ENCODE data around the gene FYN.

DNA sequence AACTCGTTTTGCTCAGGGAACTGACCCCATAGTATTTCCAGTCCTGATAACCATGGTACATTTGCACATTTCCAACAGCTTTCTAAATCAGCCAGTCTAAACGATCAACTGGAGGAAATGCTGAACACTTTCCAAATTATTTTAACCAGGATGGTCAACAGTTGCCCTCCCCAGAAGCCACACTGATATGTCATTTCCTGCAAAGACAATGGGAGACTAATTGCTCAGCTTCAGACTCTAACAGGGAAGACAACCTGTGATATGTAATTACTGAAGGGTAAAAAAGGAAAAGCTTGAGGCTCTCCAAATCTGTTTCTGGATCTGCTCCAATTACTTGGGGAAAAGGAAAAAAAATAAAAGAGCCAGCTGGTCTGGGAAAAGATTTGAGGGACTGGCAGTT is 88.8 kb downstream of the FYN start:
- TF ChIP-seq, protein P1, sequence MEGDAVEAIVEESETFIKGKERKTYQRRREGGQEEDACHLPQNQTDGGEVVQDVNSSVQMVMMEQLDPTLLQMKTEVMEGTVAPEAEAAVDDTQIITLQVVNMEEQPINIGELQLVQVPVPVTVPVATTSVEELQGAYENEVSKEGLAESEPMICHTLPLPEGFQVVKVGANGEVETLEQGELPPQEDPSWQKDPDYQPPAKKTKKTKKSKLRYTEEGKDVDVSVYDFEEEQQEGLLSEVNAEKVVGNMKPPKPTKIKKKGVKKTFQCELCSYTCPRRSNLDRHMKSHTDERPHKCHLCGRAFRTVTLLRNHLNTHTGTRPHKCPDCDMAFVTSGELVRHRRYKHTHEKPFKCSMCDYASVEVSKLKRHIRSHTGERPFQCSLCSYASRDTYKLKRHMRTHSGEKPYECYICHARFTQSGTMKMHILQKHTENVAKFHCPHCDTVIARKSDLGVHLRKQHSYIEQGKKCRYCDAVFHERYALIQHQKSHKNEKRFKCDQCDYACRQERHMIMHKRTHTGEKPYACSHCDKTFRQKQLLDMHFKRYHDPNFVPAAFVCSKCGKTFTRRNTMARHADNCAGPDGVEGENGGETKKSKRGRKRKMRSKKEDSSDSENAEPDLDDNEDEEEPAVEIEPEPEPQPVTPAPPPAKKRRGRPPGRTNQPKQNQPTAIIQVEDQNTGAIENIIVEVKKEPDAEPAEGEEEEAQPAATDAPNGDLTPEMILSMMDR (IDR thresholded peaks at IDR 0.05 in 2 of 3, conservative IDR thresholded peaks at IDR 0.05 in 1 of 3; ENCODE audit: borderline replicate concordance in 1 of 3, insufficient read depth in 1 of 3, low read depth in 2 of 3, low read length in 2 of 3) = no peak
- no peak for TF ChIP-seq CEBPB (IDR thresholded peaks at IDR 0.05; ENCODE audit: low read depth)
- TF ChIP-seq EZH2 (IDR thresholded peaks at IDR 0.05) = no peak
- TF ChIP-seq, protein P2, sequence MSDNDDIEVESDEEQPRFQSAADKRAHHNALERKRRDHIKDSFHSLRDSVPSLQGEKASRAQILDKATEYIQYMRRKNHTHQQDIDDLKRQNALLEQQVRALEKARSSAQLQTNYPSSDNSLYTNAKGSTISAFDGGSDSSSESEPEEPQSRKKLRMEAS (IDR thresholded peaks at IDR 0.05) = no peak
- TF ChIP-seq POLR2A (IDR thresholded peaks at IDR 0.05; ENCODE audit: borderline replicate concordance, extremely low read depth, insufficient read depth, insufficient read length) = no peak
- TF ChIP-seq EGR1 (IDR thresholded peaks at IDR 0.05; ENCODE audit: low read depth) = no peak
- TF ChIP-seq FOSL1 (IDR thresholded peaks at IDR 0.05; ENCODE audit: low read depth) = no peak
- no peak for TF ChIP-seq RAD21 (IDR thresholded peaks at IDR 0.05; ENCODE audit: low read depth)
- no peak for TF ChIP-seq SIN3A (IDR thresholded peaks at IDR 0.05; ENCODE audit: low read depth)
